Effector memory CD4-positive, alpha-beta T cell (primary cell): ENCODE results near the gene AQP3.
"Not testable (repeated sequence)": the region's sequence is repeated elsewhere in the genome, so short reads cannot be mapped to it uniquely, and the experiment has no call there.

Experiments used
- DNase-seq, 3 donors: peaks; one replicate each; pipeline ENCODE4 v3.0.0-alpha.2; 2020
- H3K27ac ChIP-seq: 2 replicates; pipeline ENCODE4 v1.7.0; 2013; ENCODE audit warnings: mild to moderate bottlenecking, low read length, moderate library complexity; ENCODE audit not compliant: insufficient read depth, poor library complexity, severe bottlenecking
- H3K27me3 ChIP-seq: replicated peaks from 2 replicates; pipeline ENCODE4 v1.7.0; 2013; ENCODE audit warnings: mild to moderate bottlenecking, low read length; ENCODE audit not compliant: insufficient read depth, control insufficient read depth, poor library complexity, severe bottlenecking
- H3K36me3 ChIP-seq: 2 replicates; pipeline ENCODE4 v1.7.0; 2013; ENCODE audit warnings: mild to moderate bottlenecking, low read length, moderate library complexity; ENCODE audit not compliant: control insufficient read depth, insufficient read depth
- H3K4me1 ChIP-seq: 2 replicates; pipeline ENCODE4 v1.7.0; 2013; ENCODE audit warnings: low read length, mild to moderate bottlenecking; ENCODE audit not compliant: control insufficient read depth, insufficient read depth, poor library complexity, severe bottlenecking
- H3K4me3 ChIP-seq: 2 replicates; pipeline ENCODE4 v1.7.0; 2013; ENCODE audit warnings: low read length, low read depth, mild to moderate bottlenecking; ENCODE audit not compliant: insufficient read depth, poor library complexity, severe bottlenecking
- H3K9me3 ChIP-seq: 2 replicates; pipeline ENCODE4 v1.7.0; 2013; ENCODE audit warnings: mild to moderate bottlenecking, low read length, moderate library complexity; ENCODE audit not compliant: control insufficient read depth

Gene AQP3

DNA sequence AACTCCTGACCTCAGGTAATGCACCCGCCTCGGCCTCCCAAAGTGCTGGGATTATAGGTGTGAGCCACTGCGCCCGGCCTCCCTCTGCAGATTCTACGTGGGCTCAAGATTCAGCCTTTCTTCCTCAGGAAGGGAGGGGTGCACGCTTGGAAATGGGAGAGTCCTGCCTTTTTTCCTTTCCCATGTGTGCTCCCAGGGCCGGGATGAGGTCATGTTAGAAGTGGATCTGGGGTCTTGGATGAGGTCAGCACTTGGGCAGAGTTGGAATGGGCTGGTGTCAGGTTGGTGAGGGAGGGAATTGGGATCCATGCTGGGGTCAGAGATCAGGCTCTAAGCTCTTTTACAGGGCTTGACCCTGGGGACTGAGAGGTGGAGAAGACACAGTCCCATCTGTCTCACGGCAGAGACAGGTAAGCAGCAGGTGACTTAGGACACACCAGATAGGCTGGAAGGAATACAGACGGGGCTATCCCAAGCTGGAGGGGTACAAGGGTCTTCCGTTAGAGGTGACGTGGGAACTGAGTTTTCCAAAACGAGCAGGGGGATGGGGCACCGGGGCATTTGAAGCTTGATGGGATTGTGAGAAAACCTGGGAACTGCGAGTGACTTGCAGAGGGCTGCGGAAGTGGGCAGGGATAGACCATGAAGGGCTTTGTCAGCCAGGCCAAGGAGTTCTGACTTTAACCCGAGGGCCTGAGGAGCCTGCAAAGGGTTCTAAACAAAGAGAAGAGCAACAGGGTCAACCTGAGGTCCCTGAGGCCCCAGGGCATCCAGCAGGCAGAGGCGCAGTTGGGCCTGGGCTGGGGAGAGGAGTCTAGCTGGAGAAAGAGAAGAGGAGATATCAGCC, 43.2 kb downstream of the AQP3 start:
- Histone ChIP-seq H3K27ac (no peak overlapping the region), H3K4me1 (no peaks in the 10 kb centered on the region), H3K4me3 (no peak overlapping the region), H3K9me3 (no peaks in the 10 kb centered on the region), H3K36me3 (no peaks in the 10 kb centered on the region), H3K27me3 (no peaks in the 10 kb centered on the region)
- DNase-seq: no peak

DNA sequence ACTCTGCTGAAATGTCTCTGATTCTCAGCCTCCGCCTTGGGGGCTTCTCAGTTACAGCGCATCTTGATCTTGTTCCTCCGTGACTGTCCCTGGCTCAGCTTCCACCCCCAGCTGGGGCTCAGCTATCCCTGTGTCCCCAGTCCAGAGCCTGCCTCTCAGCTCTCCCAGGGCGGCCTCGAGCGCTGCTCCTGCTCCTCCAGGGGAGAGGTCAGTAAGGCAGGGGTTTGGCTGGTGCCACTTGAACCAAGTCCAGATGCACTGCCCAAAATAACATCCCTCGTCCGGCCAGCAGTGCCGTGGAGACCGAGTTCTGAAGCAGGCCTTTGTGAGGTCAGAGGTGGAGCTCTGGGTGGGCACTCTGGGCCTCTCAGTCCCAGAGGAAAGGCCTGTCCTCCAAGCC, 45.0 kb downstream of the AQP3 start, which contains the start of gene AQP7:
Gene AQP7, minus strand, starts transcription at position 198 of the 400 bp plus-strand sequence. CDS start 1,306 bp downstream, outside the sequence.
- not testable (repeated sequence) for H3K4me1 ChIP-seq, H3K4me3 ChIP-seq, H3K9me3 ChIP-seq, DNase-seq, H3K27ac ChIP-seq, H3K36me3 ChIP-seq, H3K27me3 ChIP-seq

DNA sequence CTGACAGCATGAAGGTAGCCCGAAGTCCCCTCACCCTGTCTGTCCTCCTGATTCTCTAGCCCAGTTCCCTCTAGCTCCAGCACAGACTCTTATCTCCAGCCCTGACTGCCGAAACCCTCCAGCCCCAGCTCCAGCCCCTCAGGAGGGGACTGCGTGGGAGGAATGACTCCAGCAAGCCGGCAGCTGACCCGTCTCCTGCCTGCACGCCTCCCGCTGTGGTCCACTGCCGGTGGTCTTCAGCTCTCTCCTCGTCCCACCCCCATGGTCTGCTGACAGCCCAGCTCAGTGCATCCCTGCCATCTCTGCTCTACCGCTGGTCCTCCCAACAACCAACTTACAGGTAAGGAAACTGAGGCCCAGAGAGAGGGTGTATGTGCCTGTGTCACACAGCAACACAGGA, 45.6 kb downstream of the AQP3 start:
- not testable (repeated sequence) for DNase-seq, H3K4me1 ChIP-seq, H3K4me3 ChIP-seq, H3K27me3 ChIP-seq, H3K27ac ChIP-seq, H3K9me3 ChIP-seq, H3K36me3 ChIP-seq

DNA sequence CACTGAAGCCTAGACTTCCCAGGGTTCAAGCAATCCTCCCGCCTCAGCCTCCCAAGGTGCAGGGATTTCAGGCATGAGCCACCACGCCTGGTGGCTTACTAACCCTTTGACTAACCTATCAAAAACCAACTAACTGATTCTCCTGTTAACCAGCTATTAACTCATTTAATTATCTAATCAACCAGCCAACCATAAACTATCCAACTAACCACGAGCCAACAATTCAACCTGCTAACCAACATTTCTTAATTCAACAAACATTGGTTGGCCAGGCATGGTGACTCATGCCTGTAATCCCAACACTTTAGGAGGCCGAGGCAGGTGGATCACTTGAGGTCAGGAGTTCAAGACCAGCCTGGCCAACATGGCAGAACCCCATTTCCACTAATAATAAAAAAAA, 48.3 kb downstream of the AQP3 start:
- H3K27ac ChIP-seq, H3K27me3 ChIP-seq, H3K36me3 ChIP-seq, H3K4me1 ChIP-seq, H3K4me3 ChIP-seq, H3K9me3 ChIP-seq, DNase-seq: not testable (repeated sequence)

DNA sequence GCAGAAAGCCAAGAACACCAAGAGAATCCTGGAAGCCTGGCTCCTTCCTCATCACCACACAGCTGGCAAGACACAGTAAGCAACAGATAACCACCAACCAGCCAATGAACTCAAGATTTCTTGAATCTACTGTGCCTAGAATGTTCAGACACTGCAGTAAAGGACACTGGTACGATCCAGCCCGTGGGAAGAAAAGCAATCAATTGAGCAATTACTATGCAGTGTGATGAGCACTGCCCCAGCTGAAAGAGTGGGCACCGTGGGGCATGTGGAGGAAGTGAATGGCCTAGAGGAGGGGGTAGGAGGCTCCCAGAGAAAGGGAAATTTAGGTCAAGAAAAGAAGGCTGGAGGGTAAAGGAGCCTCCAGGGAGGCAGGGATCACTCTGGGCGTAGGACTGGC, 49.6 kb downstream of the AQP3 start:
- not testable (repeated sequence) for H3K27me3 ChIP-seq, DNase-seq, H3K4me1 ChIP-seq, H3K9me3 ChIP-seq, H3K36me3 ChIP-seq, H3K4me3 ChIP-seq, H3K27ac ChIP-seq

DNA sequence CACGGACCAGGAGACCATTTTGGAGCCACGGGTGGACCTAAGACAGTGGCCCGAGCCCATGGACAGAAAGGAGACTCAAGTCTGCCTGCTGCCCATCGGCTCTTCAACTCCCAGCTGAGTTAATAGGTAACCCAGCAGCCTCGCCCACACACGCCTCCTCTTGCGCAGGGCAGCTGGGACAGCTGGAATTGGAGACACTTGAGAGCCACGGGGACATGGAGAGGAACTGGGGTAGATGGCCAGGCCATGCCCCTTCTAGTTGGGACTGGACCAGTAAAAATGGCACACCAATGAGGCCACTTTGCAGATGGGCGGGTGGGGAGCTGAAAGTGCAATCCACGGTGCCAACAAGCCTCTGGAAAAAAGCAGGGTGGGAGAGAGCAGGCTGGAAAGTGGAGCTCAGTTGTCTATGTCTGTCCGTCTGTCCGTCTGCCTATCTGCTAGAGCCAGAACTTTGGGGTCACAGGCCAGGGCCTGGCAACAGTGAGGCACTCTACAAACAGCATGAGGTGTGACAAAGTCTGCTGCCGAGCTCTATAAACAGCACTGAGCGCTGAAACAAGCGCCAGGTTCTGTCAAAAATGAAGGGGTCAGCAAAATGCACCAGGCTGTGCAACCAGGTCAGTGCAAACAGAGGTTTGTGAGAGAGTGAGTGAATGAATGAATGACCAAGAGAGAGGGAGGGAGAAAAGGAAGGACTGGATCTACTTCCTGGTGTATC, 52.1 kb downstream of the AQP3 start:
- DNase-seq, H3K27me3 ChIP-seq, H3K4me3 ChIP-seq, H3K36me3 ChIP-seq, H3K27ac ChIP-seq, H3K9me3 ChIP-seq, H3K4me1 ChIP-seq: not testable (repeated sequence)

DNA sequence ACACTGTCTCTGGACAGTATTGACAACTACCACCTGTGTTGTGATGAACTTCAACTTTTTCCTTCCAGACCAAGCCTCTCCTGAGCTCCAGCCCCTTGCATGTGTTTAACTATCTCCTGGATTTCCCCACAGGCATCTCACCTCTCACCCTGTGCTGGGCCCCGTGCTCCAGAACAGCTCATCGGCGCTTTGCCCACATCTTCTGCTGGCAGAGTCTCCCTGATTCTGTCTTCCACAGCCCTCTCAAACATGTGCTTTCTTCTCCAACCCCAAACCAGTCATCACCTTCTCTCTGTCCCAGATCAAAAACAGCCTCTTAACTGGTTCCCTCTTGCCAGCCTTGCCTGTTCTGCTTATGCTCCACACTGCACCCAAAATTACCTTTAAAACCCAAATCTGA, 53.4 kb downstream of the AQP3 start:
- not testable (repeated sequence) for DNase-seq, H3K27ac ChIP-seq, H3K36me3 ChIP-seq, H3K4me1 ChIP-seq, H3K27me3 ChIP-seq, H3K9me3 ChIP-seq, H3K4me3 ChIP-seq

DNA sequence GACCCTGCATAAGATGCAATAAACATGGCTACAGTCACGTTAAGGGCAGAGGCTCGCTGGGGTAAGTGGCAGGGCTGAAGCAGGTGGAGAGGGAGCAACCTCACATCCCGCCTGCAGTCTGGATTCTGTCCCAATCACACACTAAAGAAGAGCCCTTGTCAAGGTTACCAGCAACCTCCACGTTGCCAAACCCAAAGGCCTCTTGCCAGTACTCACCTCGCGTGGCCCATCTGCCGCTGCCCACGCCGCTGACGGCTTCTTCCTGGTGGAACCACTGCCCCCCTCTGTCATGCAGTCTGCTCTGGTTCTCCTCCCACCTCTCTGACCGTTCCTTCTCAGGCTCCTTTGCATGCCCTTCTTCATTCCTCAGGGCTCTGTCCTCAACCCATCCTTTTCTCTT, 53.8 kb downstream of the AQP3 start:
- no peak overlapping the region for H3K4me3 ChIP-seq
- H3K27ac ChIP-seq: no peak overlapping the region
- no peaks in the 10 kb centered on the region for H3K9me3 ChIP-seq
- no peaks in the 10 kb centered on the region for H3K4me1 ChIP-seq
- no peak for DNase-seq
- no peaks in the 10 kb centered on the region for H3K36me3 ChIP-seq
- no peaks in the 10 kb centered on the region for H3K27me3 ChIP-seq

DNA sequence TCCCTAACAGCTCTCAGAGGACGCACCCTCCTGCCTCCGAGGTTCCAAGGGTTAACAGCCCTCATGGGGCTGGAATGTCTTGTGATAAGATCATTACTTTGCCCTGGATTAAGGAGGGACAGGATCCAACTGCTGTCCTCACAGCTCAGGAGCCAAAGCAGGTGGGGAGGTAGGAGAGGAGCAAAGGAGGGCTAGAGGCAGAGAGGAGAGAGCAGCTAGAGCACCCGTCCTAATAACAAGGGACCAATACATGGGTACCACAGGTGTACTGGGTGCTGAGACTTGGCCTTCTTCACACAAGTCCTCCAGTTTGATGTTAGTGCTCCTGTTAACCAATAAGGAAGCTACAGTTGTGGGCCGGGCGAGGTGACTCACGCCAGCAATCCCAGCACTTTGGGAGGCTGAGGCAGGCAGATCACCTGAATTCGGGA, 54.8 kb downstream of the AQP3 start:
- not testable (repeated sequence) for H3K4me1 ChIP-seq, H3K27me3 ChIP-seq, H3K4me3 ChIP-seq

More for the DNA sequence above, 54.8 kb downstream of the AQP3 start:
- H3K36me3 ChIP-seq, H3K9me3 ChIP-seq, H3K27ac ChIP-seq, DNase-seq: not testable (repeated sequence)
